OCI-LY1 (cell line): Measurements from ENCODE around the gene NOP53.

Experiments
- H2AFZ ChIP-seq: fragments of 200-600 bp; sonication (generic), shearing (Covaris generic); 2 replicates; pipeline ENCODE4 v1.6.0; 2014; ENCODE audit warnings: antibody characterized with exemption, mild to moderate bottlenecking, low read length
- H3F3A ChIP-seq: fragments of 200-600 bp; sonication (generic), shearing (Covaris generic); 2 replicates; pipeline ENCODE4 v1.6.0; 2014; ENCODE audit warnings: mild to moderate bottlenecking, antibody characterized with exemption, low read length, moderate library complexity; ENCODE audit not compliant: insufficient read depth
- H3K27ac ChIP-seq: fragments of 200-600 bp; sonication (generic); 2 replicates; pipeline ENCODE4 v1.5.1; 2014; ENCODE audit warnings: low read length, mixed run types, mild to moderate bottlenecking, low read depth; ENCODE audit not compliant: poor library complexity, severe bottlenecking
- H3K27me3 ChIP-seq: fragments of 200-600 bp; sonication (generic); 2 replicates; pipeline ENCODE4 v1.6.0; 2014; ENCODE audit warnings: antibody characterized with exemption, mild to moderate bottlenecking, low read length, moderate library complexity; ENCODE audit not compliant: insufficient read depth
- H3K36me3 ChIP-seq: fragments of 200-600 bp; sonication (generic); 2 replicates; pipeline ENCODE4 v1.6.1; 2014; ENCODE audit warnings: mild to moderate bottlenecking, antibody characterized with exemption, low read length, moderate library complexity, mixed read lengths; ENCODE audit not compliant: insufficient read depth
- H3K4me1 ChIP-seq: fragments of 200-600 bp; sonication (generic); 2 replicates; pipeline ENCODE4 v1.5.1; 2014; ENCODE audit warnings: mild to moderate bottlenecking, low read length, moderate library complexity; ENCODE audit not compliant: insufficient read depth, severe bottlenecking
- H3K4me2 ChIP-seq: fragments of 200-600 bp; sonication (generic), shearing (Covaris generic); 2 replicates; pipeline ENCODE4 v1.6.1; 2014; ENCODE audit warnings: low read length
- H3K4me3 ChIP-seq: fragments of 200-600 bp; sonication (generic); 2 replicates; pipeline ENCODE4 v1.5.1; 2014; ENCODE audit warnings: low read length, low read depth, mild to moderate bottlenecking, mixed read lengths; ENCODE audit not compliant: poor library complexity, severe bottlenecking
- H3K79me2 ChIP-seq: fragments of 200-600 bp; shearing (Covaris generic); 2 replicates; pipeline ENCODE4 v1.6.1; 2016; ENCODE audit warnings: mixed run types, low read length, mixed read lengths; ENCODE audit not compliant: insufficient read depth
- H3K9ac ChIP-seq: fragments of 200-600 bp; sonication (generic), shearing (Covaris generic); 2 replicates; pipeline ENCODE4 v1.6.1; 2014; ENCODE audit warnings: mild to moderate bottlenecking, low read length, mixed read lengths
- H3K9me2 ChIP-seq: fragments of 200-600 bp; sonication (generic), shearing (Covaris generic); 2 replicates; pipeline ENCODE4 v1.6.1; 2014; ENCODE audit warnings: low read depth, mild to moderate bottlenecking, low read length, mixed read lengths
- H3K9me3 ChIP-seq: fragments of 200-600 bp; shearing (Covaris generic); 2 replicates; pipeline ENCODE4 v1.6.1; 2014; ENCODE audit warnings: low read length, mixed read lengths
- H4K20me1 ChIP-seq: fragments of 200-600 bp; sonication (generic), shearing (Covaris generic); 2 replicates; pipeline ENCODE4 v1.6.0; 2016; ENCODE audit warnings: mild to moderate bottlenecking, low read length; ENCODE audit not compliant: insufficient read depth
- EZH2 ChIP-seq: fragments of 200-600 bp; sonication (generic), shearing (Covaris generic); IDR thresholded peaks from 2 replicates; pipeline ENCODE4 v1.8.0; 2017; ENCODE audit warnings: borderline replicate concordance, mixed run types, mild to moderate bottlenecking, antibody characterized with exemption, low read length, moderate library complexity, mixed read lengths
- TF ChIP-seq, protein P1 (sequence below): fragments of 200-600 bp; sonication (generic), shearing (Covaris generic); IDR thresholded peaks from 2 replicates; pipeline ENCODE4 v1.5.1; 2017; ENCODE audit warnings: mild to moderate bottlenecking, antibody characterized with exemption, low read length, moderate library complexity, mixed read lengths

Gene NOP53

DNA sequence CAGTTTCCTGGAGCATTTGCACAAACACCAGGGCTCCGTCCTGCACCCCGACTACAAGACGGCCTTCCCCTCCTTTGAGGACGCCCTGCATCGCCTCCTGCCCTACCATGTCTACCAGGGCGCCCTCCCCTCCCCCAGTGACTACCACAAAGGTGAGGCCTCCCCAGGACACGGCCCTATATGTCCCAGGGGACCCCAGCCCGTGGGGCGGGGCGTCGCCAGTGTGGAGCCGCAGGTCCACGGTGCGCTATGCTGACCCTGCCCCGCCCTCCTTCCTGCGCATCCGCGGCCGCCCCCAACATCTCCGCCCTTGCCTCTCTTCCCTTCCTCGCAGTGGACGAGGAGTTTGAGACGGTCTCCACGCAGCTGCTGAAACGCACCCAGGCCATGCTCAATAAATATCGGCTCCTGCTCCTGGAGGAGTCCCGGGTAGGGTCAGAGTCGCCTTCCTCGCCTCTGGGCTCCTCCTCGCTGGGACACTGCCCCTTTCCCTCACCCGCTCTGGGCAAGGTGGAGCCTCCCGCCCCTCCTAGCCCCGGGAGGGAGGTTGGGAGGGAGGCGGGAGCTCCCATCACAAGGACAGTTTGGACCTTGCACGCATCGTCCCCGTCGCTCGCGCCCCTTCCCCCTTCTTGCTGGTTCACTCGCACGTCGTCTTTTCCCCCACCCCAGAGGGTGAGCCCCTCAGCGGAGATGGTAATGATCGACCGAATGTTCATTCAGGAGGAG, 46.6 kb upstream of the NOP53 start:
- Histone ChIP-seq H3K4me3 (peak overlapping the region; percentile 48), H2AFZ (no peak overlapping the region), H3K36me3 (peaks cover 19% of the 10 kb centered on the region), H3K9ac (peak overlapping the region; percentile 38; the same call in 1 of the 2 replicates), H4K20me1 (no peaks in the 10 kb centered on the region), H3K27me3 (no peaks in the 10 kb centered on the region), H3K27ac (peak overlapping the region; percentile 86), H3K4me2 (peak overlapping the region; percentile 65), H3K9me2 (no peaks in the 10 kb centered on the region), H3F3A (no peaks in the 10 kb centered on the region), H3K79me2 (no peaks in the 10 kb centered on the region), H3K4me1 (peaks cover 17% of the 10 kb centered on the region), H3K9me3 (no peaks in the 10 kb centered on the region)
- TF ChIP-seq, protein P1, sequence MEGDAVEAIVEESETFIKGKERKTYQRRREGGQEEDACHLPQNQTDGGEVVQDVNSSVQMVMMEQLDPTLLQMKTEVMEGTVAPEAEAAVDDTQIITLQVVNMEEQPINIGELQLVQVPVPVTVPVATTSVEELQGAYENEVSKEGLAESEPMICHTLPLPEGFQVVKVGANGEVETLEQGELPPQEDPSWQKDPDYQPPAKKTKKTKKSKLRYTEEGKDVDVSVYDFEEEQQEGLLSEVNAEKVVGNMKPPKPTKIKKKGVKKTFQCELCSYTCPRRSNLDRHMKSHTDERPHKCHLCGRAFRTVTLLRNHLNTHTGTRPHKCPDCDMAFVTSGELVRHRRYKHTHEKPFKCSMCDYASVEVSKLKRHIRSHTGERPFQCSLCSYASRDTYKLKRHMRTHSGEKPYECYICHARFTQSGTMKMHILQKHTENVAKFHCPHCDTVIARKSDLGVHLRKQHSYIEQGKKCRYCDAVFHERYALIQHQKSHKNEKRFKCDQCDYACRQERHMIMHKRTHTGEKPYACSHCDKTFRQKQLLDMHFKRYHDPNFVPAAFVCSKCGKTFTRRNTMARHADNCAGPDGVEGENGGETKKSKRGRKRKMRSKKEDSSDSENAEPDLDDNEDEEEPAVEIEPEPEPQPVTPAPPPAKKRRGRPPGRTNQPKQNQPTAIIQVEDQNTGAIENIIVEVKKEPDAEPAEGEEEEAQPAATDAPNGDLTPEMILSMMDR, result no peak
- no peak for TF ChIP-seq EZH2

DNA sequence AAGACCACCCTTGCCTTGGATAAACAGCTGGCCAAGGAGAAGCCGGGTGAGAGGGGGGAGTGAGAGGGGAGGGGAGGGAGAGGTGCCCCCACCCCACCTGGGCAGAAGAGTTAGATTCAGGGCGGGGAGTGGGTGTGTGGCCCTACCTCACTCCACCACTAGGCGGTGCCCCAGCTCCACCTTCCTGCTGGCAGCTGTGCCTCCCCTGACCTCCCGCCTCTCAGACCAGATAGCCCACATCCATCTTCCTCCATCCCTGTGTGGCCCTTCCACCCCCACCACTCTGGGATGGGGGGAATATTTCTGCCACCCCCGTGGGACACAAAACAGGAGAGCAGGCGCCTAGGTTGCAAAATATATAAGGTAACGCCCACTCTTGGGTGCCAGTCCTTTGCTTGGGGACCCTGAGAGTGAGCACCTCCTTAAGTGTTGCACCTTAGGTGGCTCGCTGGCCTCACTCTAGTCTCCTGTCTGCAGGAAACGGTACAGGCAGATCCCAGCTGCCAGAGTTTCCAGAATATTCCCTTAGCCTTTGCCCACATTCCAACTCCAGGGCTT, 45.9 kb upstream of the NOP53 start:
- H3K36me3 ChIP-seq, result peaks cover 19% of the 10 kb centered on the region

DNA sequence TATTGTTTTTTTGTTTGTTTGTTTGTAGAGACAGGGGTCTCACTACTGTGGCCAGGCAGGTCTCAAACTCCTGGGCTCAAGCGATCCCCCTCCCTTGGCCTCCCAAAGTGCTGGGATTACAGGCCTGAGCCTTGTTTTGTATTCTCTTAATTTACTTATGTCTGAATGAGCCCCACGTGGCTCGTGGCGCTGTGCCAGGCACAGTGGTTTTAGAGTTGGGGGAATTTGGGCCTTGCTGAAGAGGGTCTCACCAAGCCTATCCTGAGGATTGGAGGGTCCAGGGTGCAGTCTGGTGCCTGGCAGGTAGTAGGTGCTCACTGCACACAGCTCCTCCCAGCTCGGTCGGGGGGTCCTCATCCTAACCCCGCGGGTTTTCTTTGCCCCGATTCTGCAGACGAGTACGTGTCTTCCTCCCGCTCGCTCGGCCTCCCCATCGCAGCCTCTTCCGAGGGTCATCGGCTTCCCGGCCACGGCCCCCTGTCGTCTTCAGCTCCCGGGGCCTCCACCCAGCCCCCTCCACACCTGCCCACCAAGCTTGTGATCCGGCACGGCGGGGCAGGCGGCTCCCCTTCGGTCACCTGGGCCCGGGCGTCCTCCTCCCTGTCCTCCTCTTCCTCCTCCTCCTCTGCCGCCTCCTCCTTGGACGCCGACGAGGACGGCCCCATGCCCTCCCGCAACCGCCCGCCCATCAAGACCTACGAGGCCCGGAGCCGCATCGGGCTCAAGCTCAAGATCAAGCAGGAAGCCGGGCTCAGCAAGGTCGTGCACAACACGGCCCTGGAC, 44.2 kb upstream of the NOP53 start:
- Histone ChIP-seq H3K9ac (no peak overlapping the region), H4K20me1 (no peaks in the 10 kb centered on the region), H3K79me2 (no peaks in the 10 kb centered on the region), H3K27me3 (no peaks in the 10 kb centered on the region), H3K4me2 (no peak overlapping the region), H3F3A (no peaks in the 10 kb centered on the region), H3K27ac (no peak overlapping the region), H3K9me3 (no peaks in the 10 kb centered on the region), H3K4me3 (no peak overlapping the region), H3K36me3 (peaks cover 19% of the 10 kb centered on the region), H3K9me2 (no peaks in the 10 kb centered on the region), H3K4me1 (peaks cover 17% of the 10 kb centered on the region), H2AFZ (no peak overlapping the region)
- TF ChIP-seq, protein P1, result no peak
- no peak for TF ChIP-seq EZH2

More for the DNA sequence above, 45.9 kb upstream of the NOP53 start:
- Histone ChIP-seq H3F3A (no peaks in the 10 kb centered on the region), H3K4me3 (peak overlapping the region; percentile 48), H4K20me1 (no peaks in the 10 kb centered on the region), H2AFZ (no peak overlapping the region), H3K9me2 (no peaks in the 10 kb centered on the region), H3K9me3 (no peaks in the 10 kb centered on the region), H3K27ac (peak overlapping the region; percentile 86), H3K4me1 (peaks cover 17% of the 10 kb centered on the region), H3K27me3 (no peaks in the 10 kb centered on the region), H3K4me2 (peak overlapping the region; percentile 65), H3K79me2 (no peaks in the 10 kb centered on the region), H3K9ac (peak overlapping the region; percentile 38; the same call in 1 of the 2 replicates)
- no peak for TF ChIP-seq EZH2
- TF ChIP-seq, protein P1, result peak; percentile 86
